ENCODE data around the gene IL1R1. TPM values are rescaled to one million over a fixed set of nuclear protein-coding genes. Genes with fewer than 3 reads are reported as not detected.

Gene IL1R1
- polyA plus RNA-seq, 3 donors, result 1.8 to 2.7 (median 2.6) TPM

DNA sequence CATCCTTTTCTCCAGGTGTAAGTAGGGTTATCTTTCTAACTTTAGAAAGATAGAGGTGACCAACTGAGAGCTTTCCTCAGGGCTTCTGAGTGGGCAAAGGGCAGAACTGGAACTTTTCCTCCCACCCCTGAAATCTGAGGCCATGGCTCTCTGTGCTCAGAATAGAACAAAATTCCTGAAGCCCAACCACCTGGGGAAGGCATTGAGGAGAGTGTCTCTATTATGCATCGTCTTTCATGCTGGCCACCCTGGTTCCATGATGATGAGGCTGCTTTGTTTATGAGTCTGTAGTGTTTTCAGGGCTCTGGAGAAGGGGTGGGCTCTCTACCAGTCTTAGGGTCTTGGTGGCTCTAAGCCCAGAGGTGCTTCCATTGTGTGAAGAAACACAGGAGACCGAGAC is 30.7 kb upstream of the IL1R1 start:
- H3K27me3 ChIP-seq (ENCODE audit: control insufficient read depth in 2 of 2, insufficient read depth in 2 of 2, low read length in 2 of 2), result no peaks in the 10 kb centered on the region
- Mint-ChIP-seq H3K4me1 (peaks cover 25% of the 10 kb centered on the region), H3K9me3 (peaks cover 0 to 5% (median 0%) of the 10 kb centered on the region in 7 donors), H3K4me3 (no peak overlapping the region), H3K27me3 (ENCODE audit: low read depth in 3 of 3) (peaks cover 4 to 6% (median 5%) of the 10 kb centered on the region in 3 donors), H3K27ac (peak overlapping the region in 1 of 7 donors; percentile 67), H3K36me3 (no peaks in the 10 kb centered on the region)
- H4K20me1 ChIP-seq (ENCODE audit: insufficient read depth, low read length), result no peaks in the 10 kb centered on the region
- no peak overlapping the region for H2AFZ ChIP-seq (ENCODE audit: insufficient read depth, low read depth, low read length, poor library complexity, severe bottlenecking)
- no peaks in the 10 kb centered on the region for H3K9me3 ChIP-seq (replicated peaks in 1 of 2; ENCODE audit: control insufficient read depth in 1 of 2, insufficient read depth in 1 of 2, low read length in 2 of 2)
- peaks cover 13 to 21% of the 10 kb centered on the region in 2 donors for H3K4me1 ChIP-seq (ENCODE audit: control insufficient read depth in 1 of 2, insufficient read depth in 2 of 2, low read length in 2 of 2)
- no peak overlapping the region for H3K9ac ChIP-seq (ENCODE audit: insufficient read depth, low read length, poor library complexity, severe bottlenecking)
- no peak for DNase-seq
- H3K79me2 ChIP-seq (ENCODE audit: insufficient read depth, low read length), result no peaks in the 10 kb centered on the region
- H3K4me2 ChIP-seq (replicated peaks; ENCODE audit: extremely low read depth, low read length, poor library complexity, severe bottlenecking), result no peak overlapping the region
- no peaks in the 10 kb centered on the region for H3K36me3 ChIP-seq (replicated peaks in 1 of 2; ENCODE audit: control insufficient read depth in 1 of 2, insufficient read depth in 2 of 2, low read length in 2 of 2)
- intact Hi-C loops (cut with micrococcal nuclease), result no loop called here
- WGBS (ENCODE audit: insufficient coverage), result 100% methylated on average over 2 of the region's 2 CpGs
- no peak overlapping the region for H3K27ac ChIP-seq (ENCODE audit: low read depth in 1 of 2, low read length in 2 of 2)
- TF ChIP-seq CTCF (IDR thresholded peaks at IDR 0.05), result no peak
- H3K4me3 ChIP-seq (replicated peaks in 1 of 3; ENCODE audit: low read depth in 2 of 3, low read length in 3 of 3), result no peak overlapping the region

- peaks cover 4 to 6% (median 5%) of the 10 kb centered on the region in 3 donors for H3K27me3 Mint-ChIP-seq (ENCODE audit: low read depth in 3 of 3)
- H3K36me3 ChIP-seq (replicated peaks in 1 of 2; ENCODE audit: control insufficient read depth in 1 of 2, insufficient read depth in 2 of 2, low read length in 2 of 2), result no peaks in the 10 kb centered on the region
- no peaks in the 10 kb centered on the region for H4K20me1 ChIP-seq (ENCODE audit: insufficient read depth, low read length)
- H3K27ac ChIP-seq (ENCODE audit: low read depth in 1 of 2, low read length in 2 of 2), result no peak overlapping the region
- no peak overlapping the region for H3K4me3 Mint-ChIP-seq
- H3K79me2 ChIP-seq (ENCODE audit: insufficient read depth, low read length), result no peaks in the 10 kb centered on the region
- intact Hi-C loops (cut with micrococcal nuclease), result no loop called here
- peak overlapping the region in 1 of 7 donors; percentile 67 for H3K27ac Mint-ChIP-seq
- no peak overlapping the region for H3K9ac ChIP-seq (ENCODE audit: insufficient read depth, low read length, poor library complexity, severe bottlenecking)
- H3K4me2 ChIP-seq (replicated peaks; ENCODE audit: extremely low read depth, low read length, poor library complexity, severe bottlenecking), result no peak overlapping the region
- H3K9me3 Mint-ChIP-seq, result peaks cover 0 to 5% (median 0%) of the 10 kb centered on the region in 7 donors
- no peak overlapping the region for H2AFZ ChIP-seq (ENCODE audit: insufficient read depth, low read depth, low read length, poor library complexity, severe bottlenecking)
- H3K4me1 Mint-ChIP-seq, result peaks cover 28% of the 10 kb centered on the region
- no peak for TF ChIP-seq CTCF (IDR thresholded peaks at IDR 0.05)
- peaks cover 17 to 25% of the 10 kb centered on the region in 2 donors for H3K4me1 ChIP-seq (ENCODE audit: control insufficient read depth in 1 of 2, insufficient read depth in 2 of 2, low read length in 2 of 2)
- H3K9me3 ChIP-seq (replicated peaks in 1 of 2; ENCODE audit: control insufficient read depth in 1 of 2, insufficient read depth in 1 of 2, low read length in 2 of 2), result no peaks in the 10 kb centered on the region
- H3K4me3 ChIP-seq (replicated peaks in 1 of 3; ENCODE audit: low read depth in 2 of 3, low read length in 3 of 3), result no peak overlapping the region
- WGBS (ENCODE audit: insufficient coverage), result 50% methylated on average over 1 of the region's 1 CpG
- no peaks in the 10 kb centered on the region for H3K27me3 ChIP-seq (ENCODE audit: control insufficient read depth in 2 of 2, insufficient read depth in 2 of 2, low read length in 2 of 2)
- DNase-seq, result no peak
- H3K36me3 Mint-ChIP-seq, result no peaks in the 10 kb centered on the region
These were observed 30.3 kb upstream of the IL1R1 start for GRCh38 chr2:102112271-102112670.

Measured in CD14-positive monocyte (primary cell).